ENCODE data around the gene TBL3.
"Not testable (repeated sequence)": the region's sequence is repeated elsewhere in the genome, so short reads cannot be mapped to it uniquely, and the experiment has no call there.

DNA sequence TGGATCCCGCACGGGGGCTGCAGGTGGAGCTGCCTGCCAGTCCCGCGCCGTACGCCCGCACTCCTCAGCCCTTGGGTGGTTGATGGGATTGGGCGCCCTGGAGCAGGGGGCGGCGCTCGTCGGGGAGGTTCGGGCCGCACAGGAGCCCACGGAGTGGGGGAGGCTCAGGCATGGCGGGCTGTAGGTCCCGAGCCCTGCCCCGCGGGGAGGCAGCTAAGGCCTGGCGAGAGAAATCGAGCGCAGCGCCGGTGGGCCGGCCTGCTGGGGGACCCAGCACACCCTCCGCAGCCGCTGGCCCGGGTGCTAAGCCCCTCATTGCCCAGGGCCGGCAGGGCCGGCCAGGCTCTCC, 13.7 kb upstream of the TBL3 start:
- not testable (repeated sequence) for TF ChIP-seq SUZ12 (IDR thresholded peaks at IDR 0.05); CTBP1 (IDR thresholded peaks at IDR 0.05; ENCODE audit: borderline replicate concordance); FOXA1 (IDR thresholded peaks at IDR 0.05); BHLHE40 (IDR thresholded peaks at IDR 0.05; ENCODE audit: borderline replicate concordance)

Measured in HEK293T (cell line).